ENCODE results near the gene GPATCH11.

The GPATCH11 gene

DNA sequence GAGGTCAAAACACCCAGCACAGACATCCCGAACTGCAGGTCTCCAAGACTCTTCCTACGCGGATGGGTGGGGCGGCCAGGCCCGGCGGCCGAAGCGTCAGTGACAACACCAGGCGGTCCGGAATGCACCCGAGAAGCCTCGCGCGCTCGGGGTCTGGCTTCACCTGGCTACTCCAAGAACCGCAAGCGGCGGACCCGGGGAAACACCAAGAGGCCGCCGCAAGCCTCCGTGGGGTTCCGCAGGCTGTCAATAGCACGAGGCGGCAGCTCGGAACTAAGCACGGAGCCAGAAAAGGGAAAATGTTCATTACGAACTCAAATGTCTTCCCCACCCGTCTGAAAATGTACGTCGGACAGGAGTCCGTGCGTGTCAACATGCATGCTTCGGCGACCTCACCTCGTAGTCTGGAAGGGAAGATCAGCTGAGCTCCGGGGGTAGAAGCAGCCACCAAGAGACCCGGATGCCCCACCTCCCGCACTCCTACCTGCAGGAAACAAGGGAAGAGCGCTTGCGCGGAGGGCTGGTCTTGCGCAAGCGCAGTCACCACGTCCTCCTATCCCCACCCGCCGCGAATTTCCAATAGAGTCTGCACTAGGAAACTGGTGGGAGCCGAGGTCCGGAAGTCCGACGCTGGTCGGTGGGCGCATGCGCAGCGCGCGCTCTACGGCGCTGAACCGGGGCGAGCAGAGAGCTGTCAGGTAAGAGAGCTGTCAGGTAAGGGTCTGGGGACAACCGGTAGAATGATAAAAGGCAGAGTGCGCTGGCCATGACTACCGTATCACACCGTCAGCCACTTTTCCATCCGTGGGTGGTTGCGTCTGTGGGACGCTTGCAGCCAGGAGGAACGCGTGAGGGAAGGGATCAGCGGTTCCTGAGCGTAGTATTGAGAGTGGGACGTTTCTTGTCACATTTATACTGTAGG is at the start of gene GPATCH11, which contains the start of gene HEATR5B:
Gene GPATCH11 (plus strand): TSS at position 646 of the 922 bp plus-strand sequence. CDS start 3,864 bp downstream, outside the sequence.
Gene HEATR5B (minus strand): TSS at position 500 of the 922 bp plus-strand sequence. CDS start 958 bp downstream, outside the sequence.
- DNase-seq (ENCODE audit: low read depth, low spot score): peak; percentile 92

DNA sequence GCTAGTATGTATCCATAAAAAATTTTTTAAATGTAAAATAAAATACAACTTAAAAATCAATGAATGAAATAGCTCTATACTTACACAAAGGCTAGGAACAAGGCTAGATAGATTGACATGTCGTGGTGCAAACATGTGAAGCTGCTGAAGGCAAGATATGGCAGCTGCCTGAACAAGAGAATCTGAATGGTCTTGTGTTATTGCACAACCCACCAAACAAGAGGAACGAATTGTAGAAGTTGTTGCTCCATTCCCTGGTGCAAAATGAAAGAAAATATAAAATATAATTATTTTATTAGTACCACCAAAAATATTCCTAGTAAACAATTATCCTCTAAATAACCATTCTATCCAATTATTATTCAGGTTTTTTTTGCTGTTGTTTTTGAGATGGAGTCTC is 46.5 kb upstream of the GPATCH11 start:
- no peak for DNase-seq (ENCODE audit: low read depth, low spot score)

DNA sequence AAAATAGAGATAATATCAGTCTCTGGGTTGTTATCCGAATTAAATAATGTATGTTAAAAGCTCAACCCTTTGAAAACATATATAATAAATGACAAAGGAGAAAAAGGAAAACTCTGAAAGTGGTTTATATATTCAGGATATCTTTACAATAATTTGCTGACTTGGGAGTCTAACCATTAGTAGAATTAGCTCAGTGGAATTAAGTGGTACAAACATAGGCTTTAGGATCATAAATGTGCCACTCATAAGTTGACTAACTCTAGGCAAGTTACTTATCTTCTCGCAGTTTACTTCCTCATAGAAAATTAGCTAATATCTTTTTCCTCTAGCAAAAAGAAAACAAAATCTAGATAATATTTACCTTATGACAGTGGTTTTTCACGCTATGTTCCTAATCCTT is 44.7 kb upstream of the GPATCH11 start:
- DNase-seq (ENCODE audit: low read depth, low spot score): no peak

DNA sequence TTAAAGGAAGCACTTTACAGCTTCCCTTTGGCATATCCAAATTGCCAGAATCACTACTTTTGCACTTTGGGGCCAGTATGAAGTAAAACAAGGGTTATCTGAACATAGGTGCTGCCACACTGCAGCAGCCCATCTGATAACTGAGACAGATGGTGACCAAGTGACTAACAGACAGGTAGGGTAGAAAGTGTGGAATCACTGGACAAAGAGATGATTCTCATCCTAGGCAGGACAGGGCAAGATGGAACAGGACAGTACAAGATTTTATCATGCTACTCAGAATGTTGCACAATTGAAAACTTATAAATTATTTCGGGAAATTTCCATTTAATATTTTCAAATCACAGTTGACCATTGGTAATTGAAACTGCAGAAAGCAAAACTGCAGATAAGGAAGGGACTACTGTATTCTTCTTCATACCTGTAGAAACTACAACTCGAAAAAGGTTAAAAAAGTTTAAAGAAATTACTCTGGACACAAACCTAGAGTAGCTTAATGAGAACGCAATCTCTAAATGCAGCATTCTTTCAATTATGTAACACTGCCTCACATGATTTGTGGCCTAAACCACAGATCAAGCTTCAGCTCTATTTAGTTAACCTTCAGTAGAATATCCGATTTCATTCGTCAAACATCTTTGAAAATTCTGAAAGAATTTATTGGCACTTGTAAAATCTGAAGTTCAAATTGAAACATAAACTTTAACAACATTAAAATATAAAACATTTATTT is 31.6 kb upstream of the GPATCH11 start:
- no peak for DNase-seq (ENCODE audit: low read depth, low spot score)

DNA sequence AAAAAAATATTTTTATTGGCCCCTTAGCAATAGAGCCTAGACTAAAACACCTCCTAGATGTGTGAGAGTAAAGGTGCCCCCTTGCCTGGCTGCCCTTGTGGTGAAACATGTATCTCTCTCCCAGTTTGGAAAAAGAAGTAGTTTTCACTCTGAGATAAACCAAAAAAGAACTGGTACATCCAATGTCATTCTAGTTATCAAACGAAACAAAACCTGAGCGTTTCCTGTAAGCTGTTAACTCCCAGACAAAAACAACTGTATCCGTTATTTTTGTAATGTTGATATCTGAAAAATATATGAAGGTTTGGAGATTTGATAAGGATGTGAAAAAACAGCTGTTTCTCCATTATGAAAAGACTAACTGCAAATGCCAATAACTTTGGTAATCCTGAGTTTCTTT is 24.5 kb upstream of the GPATCH11 start:
- no peak for DNase-seq (ENCODE audit: low read depth, low spot score)

DNA sequence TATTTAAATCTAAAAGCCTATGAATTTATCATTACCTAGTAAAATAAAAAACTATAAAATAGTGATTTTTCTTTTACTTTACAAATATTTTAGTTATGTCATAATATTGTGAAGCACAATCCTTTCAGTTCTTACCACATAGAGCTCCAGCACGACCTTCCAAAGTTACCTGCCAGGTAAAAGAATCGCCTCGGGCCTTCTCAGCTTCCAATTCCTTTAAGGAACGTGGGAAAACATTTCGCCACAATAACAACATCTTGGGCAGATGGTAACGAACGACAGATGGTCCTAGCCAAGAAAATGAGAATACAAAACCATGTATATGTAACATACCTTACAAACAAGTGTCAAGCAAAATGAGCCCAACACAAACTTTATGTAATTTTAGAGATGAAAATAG is 23.9 kb upstream of the GPATCH11 start:
- DNase-seq (ENCODE audit: low read depth, low spot score): no peak

DNA sequence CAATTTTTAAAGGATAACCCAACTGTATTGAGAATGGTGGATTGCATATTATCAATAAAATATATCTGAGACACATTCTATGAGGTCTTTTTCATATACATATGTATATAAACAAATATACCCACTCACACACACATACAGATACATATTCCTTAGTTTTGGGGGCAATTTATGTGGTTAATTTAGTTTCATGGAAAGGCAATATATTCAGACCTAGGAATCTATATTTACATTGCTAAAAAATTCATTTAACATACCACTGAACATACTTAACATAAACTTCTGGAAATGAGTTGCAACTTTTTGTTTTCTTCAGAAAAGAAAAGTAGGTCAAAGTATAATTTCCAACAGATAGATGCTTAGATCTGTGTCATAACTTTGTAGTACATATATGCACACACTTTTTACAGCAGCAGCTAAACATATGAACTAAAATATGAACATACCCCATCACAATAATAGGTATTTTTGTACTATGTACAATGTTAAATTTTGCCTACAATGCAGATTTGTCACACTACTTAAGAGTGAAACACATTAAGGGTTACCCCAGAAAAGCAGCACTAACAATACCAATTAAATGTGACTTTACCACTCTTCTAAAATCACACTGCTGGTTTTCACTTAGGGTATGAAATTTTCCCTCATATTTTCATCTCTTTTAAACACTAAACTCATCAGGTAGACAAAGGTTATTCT is 23.2 kb upstream of the GPATCH11 start:
- no peak for DNase-seq (ENCODE audit: low read depth, low spot score)

DNA sequence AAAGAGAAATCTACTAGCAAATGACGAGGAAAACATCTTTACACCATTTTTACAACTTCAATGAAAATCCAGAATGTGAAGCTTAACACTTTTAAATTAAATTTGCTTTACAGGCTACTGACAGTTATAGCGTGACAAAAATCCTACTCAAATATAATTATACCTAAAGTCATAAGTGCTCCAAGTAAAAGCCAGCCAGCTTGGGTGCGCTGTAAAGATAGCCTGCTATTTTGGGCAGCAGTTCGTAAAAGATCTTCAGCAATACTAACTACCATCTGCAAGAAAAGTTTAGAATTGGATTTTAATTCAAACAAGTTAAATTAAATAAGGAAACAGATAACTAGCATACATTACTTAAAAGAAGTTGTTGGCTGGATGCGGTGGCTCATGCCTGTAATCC is 22.5 kb upstream of the GPATCH11 start:
- no peak for DNase-seq (ENCODE audit: low read depth, low spot score)

DNA sequence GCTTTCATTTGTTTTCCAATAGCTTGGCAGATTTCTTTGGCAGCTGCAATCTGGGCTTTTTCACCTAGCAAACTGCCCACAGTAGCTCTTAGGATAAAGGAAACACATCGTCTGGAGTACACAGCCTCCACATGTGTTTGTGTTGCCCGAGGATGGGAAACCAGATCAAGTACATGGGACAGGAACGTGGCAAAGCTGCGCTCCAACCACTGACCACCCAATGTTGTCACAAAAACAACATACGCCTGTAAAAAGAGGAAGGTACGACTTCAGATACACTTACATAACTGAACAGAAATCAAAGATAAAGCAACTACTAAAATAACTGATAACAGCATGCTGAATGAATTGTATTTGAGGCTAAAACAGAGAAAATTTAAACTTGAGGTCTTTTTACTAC is 15.6 kb upstream of the GPATCH11 start:
- DNase-seq (ENCODE audit: low read depth, low spot score): no peak

DNA sequence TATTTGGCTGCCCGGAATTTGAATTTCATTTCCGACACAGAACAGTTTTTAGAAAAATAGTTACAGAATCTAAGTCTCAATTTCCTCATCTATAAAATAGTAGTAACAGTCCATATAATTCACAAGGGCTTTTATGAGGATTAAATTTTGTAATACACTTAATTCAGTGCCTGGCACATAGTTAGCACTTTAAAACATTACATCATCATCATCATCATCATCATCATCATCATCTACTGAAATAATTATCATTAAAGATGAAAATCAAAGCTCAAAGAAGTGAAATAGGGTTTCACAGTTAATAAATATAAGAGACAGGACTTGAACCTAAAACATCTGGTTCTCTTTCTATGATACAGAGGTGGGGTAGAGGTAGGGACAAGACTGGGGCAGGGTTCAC is 13.4 kb upstream of the GPATCH11 start:
- DNase-seq (ENCODE audit: low read depth, low spot score): no peak

DNA sequence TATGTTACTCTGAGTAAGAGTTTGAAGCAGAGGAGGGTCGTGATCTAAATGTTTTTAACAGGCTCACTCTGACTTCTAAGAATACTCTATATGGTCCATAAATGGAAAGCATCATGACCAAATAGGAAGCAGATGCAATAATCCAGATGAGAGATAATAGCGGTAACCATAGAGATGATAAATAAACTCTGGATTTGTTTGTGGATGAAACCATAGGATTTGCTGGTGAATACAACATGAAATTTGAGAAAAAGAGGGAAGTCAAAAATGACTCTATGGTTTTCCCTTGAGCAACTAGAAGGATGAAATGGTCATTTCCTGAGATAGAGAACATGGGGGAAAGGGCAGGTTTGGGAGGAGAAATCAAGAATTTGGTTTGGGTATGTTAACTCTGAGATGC is 4.1 kb upstream of the GPATCH11 start:
- no peak for DNase-seq (ENCODE audit: low read depth, low spot score)

DNA sequence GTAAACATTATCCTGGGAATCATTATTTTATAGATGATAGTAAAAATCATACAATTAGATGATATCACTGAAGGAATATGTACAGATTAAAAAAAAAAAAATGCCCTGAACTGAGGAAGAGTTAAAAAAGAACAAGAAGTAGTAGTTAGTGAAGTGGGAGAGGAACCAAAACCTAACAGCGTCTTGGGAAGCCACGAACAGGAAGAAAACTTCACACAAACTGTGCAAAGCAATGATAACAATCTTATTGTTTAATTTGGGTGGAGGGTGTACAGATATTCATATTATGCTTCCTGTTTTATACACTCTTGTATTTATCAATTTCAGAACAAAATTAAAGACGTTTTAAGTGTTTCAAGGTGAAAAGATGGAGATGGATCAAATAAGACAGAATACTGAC is 3.6 kb upstream of the GPATCH11 start:
- no peak for DNase-seq (ENCODE audit: low read depth, low spot score)

DNA sequence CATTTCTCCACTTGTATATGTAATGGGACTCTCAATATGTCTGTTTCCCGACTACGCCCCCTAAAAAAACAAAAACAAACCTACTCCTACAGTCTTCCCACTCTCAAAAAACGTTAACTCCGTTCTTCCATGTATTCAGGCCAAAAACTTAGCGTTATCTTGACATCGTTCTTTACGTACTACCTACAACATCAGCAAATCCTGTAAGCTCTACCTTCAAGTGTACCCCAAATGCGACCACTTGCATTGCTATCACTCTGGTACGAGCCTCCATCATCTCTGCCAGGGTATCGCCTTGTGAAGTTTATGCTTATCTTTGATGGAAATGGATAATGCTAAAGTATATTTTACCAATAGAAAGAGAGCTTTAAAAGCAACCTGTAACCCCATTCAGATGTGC is 479 bp downstream of the GPATCH11 start:
- DNase-seq (ENCODE audit: low read depth, low spot score): no peak

DNA sequence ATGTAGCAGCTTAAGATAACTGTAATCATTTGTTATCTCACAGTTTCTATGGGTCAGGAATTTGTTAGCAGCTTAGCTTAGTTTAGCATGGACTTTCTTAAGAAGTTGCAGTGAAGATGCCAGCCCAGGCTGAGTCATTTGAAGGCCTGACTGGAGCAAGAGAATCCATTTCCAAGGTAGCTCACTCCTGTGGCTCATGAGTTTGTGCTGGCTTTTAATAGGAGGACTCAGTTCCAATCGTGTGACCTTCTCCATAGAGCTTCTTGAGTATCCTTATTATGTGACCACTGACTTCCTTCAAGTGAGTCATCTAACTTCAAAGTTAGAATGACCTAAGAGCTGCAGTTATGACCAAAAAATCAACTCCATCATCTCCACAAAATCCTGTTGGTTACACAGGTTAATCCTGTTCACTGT is 1.4 kb downstream of the GPATCH11 start:
- DNase-seq (ENCODE audit: low read depth, low spot score): no peak

DNA sequence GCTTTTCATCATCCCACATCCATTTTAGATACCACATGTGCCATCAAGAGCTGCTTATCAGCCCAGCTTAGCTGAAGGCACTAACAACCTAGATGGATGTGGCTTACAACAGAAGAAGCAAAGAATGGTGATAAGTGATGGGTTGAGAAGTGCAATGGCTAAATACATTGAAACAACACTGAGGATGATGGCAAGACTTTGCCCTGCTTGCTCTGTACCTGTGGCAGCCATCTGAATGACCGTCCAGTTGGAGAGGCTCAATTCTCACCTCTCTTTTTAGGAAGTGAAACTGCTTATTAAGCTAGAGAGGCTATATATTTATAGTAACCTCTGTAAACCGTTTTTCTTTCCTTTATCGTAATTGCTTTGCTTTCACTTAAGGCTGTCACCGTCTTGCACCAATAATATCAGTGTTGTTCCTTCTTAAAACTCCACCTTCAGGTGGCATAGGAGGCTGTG is 5.7 kb downstream of the GPATCH11 start:
- no peak for DNase-seq (ENCODE audit: low read depth, low spot score)

DNA sequence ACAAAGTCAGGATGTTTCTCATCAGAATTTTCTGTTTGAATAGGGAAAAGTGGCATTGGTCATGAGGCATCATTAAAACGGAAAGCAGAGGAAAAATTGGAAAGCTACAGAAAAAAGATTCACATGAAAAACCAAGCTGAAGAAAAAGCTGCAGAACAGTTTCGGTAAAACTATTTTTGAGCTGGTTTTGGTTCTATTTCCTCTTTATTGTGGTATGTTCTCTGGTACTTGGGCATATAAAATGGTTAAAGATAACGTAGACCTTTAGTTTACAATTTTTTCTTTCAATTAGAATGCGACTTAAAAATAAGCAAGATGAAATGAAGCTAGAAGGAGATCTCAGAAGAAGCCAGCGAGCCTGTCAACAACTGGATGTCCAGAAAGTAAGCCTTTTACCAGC is 7.6 kb downstream of the GPATCH11 start:
- no peak for DNase-seq (ENCODE audit: low read depth, low spot score)

DNA sequence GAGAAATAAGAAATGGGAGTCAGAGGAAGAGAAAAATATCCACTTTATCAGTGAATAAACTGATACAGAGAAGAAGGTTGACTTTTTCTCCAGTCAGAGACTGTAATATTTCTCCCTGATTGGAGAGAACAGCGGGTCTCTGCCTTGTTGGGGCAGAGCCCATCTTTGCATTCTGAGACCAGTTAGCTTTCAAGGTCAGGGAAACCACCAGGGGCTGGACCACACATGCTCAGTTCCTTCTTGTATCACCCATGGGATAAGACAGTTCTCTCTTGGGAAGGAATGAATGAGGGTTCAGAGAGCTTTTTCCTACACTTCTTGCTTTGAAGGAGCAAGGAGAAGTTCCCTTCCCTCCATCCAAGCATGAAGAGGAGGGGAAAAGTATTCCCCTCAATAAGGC is 12.2 kb downstream of the GPATCH11 start:
- no peak for DNase-seq (ENCODE audit: low read depth, low spot score)

DNA sequence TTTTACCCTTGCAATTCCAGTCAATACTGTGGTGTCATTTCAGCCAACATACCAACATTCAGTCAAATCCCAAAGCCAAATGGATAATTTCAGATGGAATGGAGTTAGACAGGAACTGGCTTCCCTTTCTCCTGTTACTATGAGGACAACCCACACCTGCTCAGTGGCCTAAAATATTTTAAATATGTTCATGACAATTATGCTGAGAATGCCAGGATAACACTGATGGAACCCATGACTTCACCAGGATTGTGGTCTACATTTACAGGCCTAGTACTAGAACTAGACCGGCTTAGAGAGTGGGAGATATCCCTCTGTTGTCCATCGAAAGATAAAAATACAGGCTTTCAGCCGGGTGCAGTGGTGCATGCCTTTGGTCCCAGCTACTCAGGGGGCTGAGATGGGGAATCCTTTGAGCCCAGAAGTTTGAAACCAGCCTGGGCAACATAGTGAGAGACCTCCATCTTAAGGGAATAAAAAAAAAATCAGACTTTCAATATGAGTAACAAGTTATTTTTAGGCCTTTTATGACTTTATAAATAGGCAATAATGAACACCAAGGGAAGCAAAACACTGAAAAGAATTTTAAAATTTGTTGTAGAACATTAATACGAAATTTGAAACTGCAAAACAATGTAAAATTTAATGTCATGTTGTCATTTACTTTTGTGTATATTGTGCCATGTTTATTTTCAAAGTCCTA is 14.2 kb downstream of the GPATCH11 start:
- no peak for DNase-seq (ENCODE audit: low read depth, low spot score)

DNA sequence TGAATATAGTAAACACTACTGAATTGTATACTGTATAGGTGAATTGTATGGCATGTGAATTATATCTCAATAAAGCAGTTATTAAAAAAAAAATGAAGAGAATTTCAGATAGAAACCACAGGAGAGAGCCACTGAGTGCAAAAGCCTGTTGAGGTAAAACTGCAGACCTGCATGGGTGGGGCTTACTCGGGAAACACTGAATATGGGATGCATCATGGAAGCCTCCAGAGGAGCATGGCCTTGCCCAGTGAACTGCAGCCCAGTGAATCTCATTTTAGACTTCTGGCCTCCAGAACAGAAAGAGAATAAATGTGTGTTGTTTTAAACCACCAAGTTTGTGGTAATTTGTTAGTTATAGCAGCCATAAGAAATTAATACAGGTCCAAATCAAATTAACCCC is 15.7 kb downstream of the GPATCH11 start:
- no peak for DNase-seq (ENCODE audit: low read depth, low spot score)

DNA sequence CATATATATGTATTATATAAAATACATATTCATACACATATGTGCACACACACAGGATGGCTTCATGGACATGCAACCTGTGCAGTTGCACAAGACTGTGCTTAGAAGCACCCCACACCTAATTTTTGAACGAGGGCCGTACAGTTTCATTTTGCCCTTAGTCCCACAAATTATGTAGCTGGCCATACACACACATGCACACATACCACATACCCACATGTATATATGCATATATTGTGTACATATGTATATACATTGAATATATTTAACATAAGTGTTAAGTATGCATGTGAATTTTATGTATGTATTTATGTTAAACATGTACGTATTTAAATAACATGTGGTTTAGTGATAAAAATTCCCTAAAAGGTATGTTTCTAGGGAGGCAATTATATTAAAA is 18.3 kb downstream of the GPATCH11 start:
- no peak for DNase-seq (ENCODE audit: low read depth, low spot score)

DNA sequence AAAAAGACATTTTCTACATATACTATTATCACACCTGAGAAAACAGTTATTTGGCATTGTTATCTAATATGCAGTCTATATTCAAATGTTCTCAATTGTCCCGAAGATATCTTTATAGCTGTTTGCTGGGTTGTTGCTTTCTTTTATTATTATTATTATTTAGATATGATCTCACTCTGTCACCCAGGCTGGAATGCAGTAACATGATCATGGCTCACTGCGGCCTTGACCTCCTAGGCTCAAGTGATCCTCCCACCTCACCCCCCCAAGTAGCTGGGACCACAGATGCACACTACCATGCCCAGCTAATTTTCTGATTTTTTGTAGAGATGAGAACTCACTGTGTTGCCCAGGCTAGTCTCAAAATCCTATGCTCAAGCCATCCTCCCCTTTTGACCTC is 19.9 kb downstream of the GPATCH11 start:
- no peak for DNase-seq (ENCODE audit: low read depth, low spot score)
